K562 (cell line): ENCODE data around the gene UBQLNL. TPM values are rescaled to one million over a fixed set of nuclear protein-coding genes. Genes with fewer than 3 reads are reported as not detected.

Experiments
- ATAC-seq: fragments of 200-7000 bp; cut with Tn5 transposase; 3 replicates; pipeline ENCODE4 v1.9.1; 2020; ENCODE audit warnings: moderate library complexity
- BruUV-seq: library from RNA; stranded (reverse); fragments of 400-500 nt; replicated peaks from 2 replicates; lab custom pipeline; 2021; lab: Mats Ljungman, UMichigan
- CTCF ChIA-PET: fragments of 300-600 bp; formaldehyde crosslinking; extraction: SDS; loops from one replicate; lab custom pipeline; 2021; ENCODE audit warnings: low intra/inter-chr PET ratio; lab: Yijun Ruan, JAX
- POLR2A ChIA-PET: fragments of 300-600, 350-650 bp; sonication (Branson Sonifier 250); formaldehyde crosslinking; extraction: SDS; loops from one replicate; lab custom pipeline; 2021; ENCODE audit warnings: antibody characterized with exemption, inconsistent platforms; lab: Yijun Ruan, JAX
- DNase-seq, 4 experiments: peaks; one replicate each; pipeline versions ENCODE4 v3.0.0 to v3.0.0-alpha.2; 2011 to 2018; ENCODE audit warnings: low spot score in 3 of 4, mixed read lengths in 3 of 4; ENCODE audit errors: extremely low read depth in 1 of 4
- FAIRE-seq: peaks from 2 replicates; lab custom pipeline; 2011; peaks lifted over from hg19 to GRCh38; lab: Jason Lieb, UNC
- H2AFZ ChIP-seq: 2 replicates; pipeline ENCODE4 v1.6.0; 2011; ENCODE audit warnings: low read depth, low read length, control low read depth, inconsistent platforms
- H3K27ac ChIP-seq: fragments of 200-600 bp; 3 replicates; pipeline ENCODE4 v1.8.0; 2011; ENCODE audit warnings: low read depth, mild to moderate bottlenecking, control low read depth, inconsistent platforms, low read length, moderate library complexity, mixed read lengths; ENCODE audit errors: extremely low read depth
- H3K27me3 ChIP-seq, 2 experiments: fragments of 300-600 bp in 1 of 2; 2 replicates in 1 of 2; 3 replicates in 1 of 2; pipeline versions ENCODE4 v1.6.0 to v1.8.0; 2011; ENCODE audit warnings: inconsistent platforms in 2 of 2, low read length in 2 of 2, mild to moderate bottlenecking in 1 of 2, mixed read lengths in 1 of 2, moderate library complexity in 1 of 2; ENCODE audit not compliant: control insufficient read depth in 2 of 2, insufficient read depth in 2 of 2
- H3K36me3 ChIP-seq: fragments of 300-600 bp; 3 replicates; pipeline ENCODE4 v1.8.0; 2011; ENCODE audit warnings: mild to moderate bottlenecking, low read length, inconsistent platforms; ENCODE audit not compliant: control insufficient read depth, insufficient read depth
- H3K4me1 ChIP-seq, 2 experiments: fragments of 200-600 bp in 1 of 2; replicated peaks in 1 of 2; 2 replicates in 1 of 2; 3 replicates in 1 of 2; pipeline versions ENCODE4 v1.5.1 to v1.8.0; 2011; ENCODE audit warnings: inconsistent platforms in 2 of 2, low read length in 2 of 2, mild to moderate bottlenecking in 1 of 2, mixed read lengths in 1 of 2, moderate library complexity in 1 of 2; ENCODE audit not compliant: control insufficient read depth in 2 of 2, insufficient read depth in 2 of 2
- H3K4me2 ChIP-seq: 2 replicates; pipeline ENCODE4 v1.6.1; 2011; ENCODE audit warnings: low read length, control low read depth, inconsistent platforms, mixed read lengths; ENCODE audit not compliant: insufficient read depth
- H3K4me3 ChIP-seq: fragments of 200-600 bp; sonication (generic), shearing (Covaris generic); 2 replicates; pipeline ENCODE4 v1.5.1; 2016; ENCODE audit warnings: control low read depth, inconsistent platforms
- H3K79me2 ChIP-seq: fragments of 200-600 bp; 3 replicates; pipeline ENCODE4 v1.8.0; 2011; ENCODE audit warnings: low read length, inconsistent platforms; ENCODE audit not compliant: control insufficient read depth, insufficient read depth
- H3K9ac ChIP-seq, 2 experiments: 2 replicates each; pipeline versions ENCODE4 v1.6.0 to v1.6.1; 2011; ENCODE audit warnings: low read depth in 2 of 2, low read length in 2 of 2, control low read depth in 1 of 2, inconsistent platforms in 1 of 2, mild to moderate bottlenecking in 1 of 2, mixed read lengths in 1 of 2; ENCODE audit not compliant: insufficient read depth in 1 of 2
- H3K9me1 ChIP-seq: one replicate; pipeline ENCODE4 v1.6.0; 2011; ENCODE audit warnings: inconsistent platforms, mild to moderate bottlenecking, low read length, moderate library complexity; ENCODE audit not compliant: control insufficient read depth, insufficient read depth
- H3K9me3 ChIP-seq: replicated peaks from 2 replicates; pipeline ENCODE4 v1.5.1; 2011; ENCODE audit warnings: low read depth, low read length, inconsistent platforms; ENCODE audit not compliant: control insufficient read depth, insufficient read depth
- H4K20me1 ChIP-seq: replicated peaks from 2 replicates; pipeline ENCODE4 v1.6.1; 2011; ENCODE audit warnings: low read length, inconsistent platforms, mixed read lengths; ENCODE audit not compliant: control insufficient read depth, insufficient read depth
- BACH1 ChIP-seq: fragments of 200-800 bp; sonication (Bioruptor generic); IDR thresholded peaks from 2 replicates; pipeline ENCODE4 v1.6.1; 2016; ENCODE audit warnings: missing genetic modification characterization, missing compliant biosample characterization
- CCAR2 ChIP-seq: fragments of 200-400 bp; formaldehyde crosslinking; IDR thresholded peaks from 2 replicates; pipeline ENCODE4 v1.6.1; 2017; ENCODE audit warnings: mild to moderate bottlenecking, low read depth, low read length
- GATAD2A ChIP-seq: fragments of 450-650 bp; IDR thresholded peaks from 2 replicates; pipeline ENCODE4 v1.6.1; 2017
- IRF1 ChIP-seq: sonication (generic); formaldehyde crosslinking; IDR thresholded peaks from 2 replicates; pipeline ENCODE4 v1.8.0; 2022; ENCODE audit warnings: missing genetic modification reagents, mild to moderate bottlenecking, borderline replicate concordance
- KLF1 ChIP-seq: fragments of 450-650 bp; IDR thresholded peaks from 2 replicates; pipeline ENCODE4 v1.6.1; 2016; ENCODE audit warnings: missing genetic modification characterization, missing compliant biosample characterization
- MCM7 ChIP-seq, 2 experiments: fragments of 450-650 bp; IDR thresholded peaks; 2 replicates each; pipeline ENCODE4 v1.6.1; 2016 to 2018
- NFE2L1 ChIP-seq: fragments of 450-650 bp; IDR thresholded peaks from 2 replicates; pipeline ENCODE4 v1.6.1; 2016; ENCODE audit warnings: missing genetic modification characterization, low read depth, mild to moderate bottlenecking, missing compliant biosample characterization, moderate library complexity, borderline replicate concordance
- NR4A1 ChIP-seq, 2 experiments: fragments of 250-450 bp in 1 of 2; fragments of 450-650 bp in 1 of 2; sonication (Bioruptor Pico) in 1 of 2; IDR thresholded peaks; 2 replicates each; pipeline versions ENCODE4 v1.4.0 to v1.6.1; 2016 to 2020; ENCODE audit warnings: mild to moderate bottlenecking in 2 of 2, missing compliant biosample characterization in 1 of 2, missing genetic modification characterization in 1 of 2, moderate library complexity in 1 of 2
- POLR3G ChIP-seq: IDR thresholded peaks from 2 replicates; pipeline ENCODE4 v1.6.1; 2011; ENCODE audit not compliant: insufficient read length, insufficient replicate concordance; ENCODE audit errors: extremely low read depth
- TBP ChIP-seq: optimal IDR thresholded peaks from 2 replicates; pipeline ENCODE3; 2011; ENCODE audit warnings: low read depth, low read length, improper control_type of control experiment
- TSHZ1 ChIP-seq: fragments of 250-450 bp; sonication (Bioruptor Pico); IDR thresholded peaks from 2 replicates; pipeline ENCODE4 v1.4.0; 2020; ENCODE audit warnings: mild to moderate bottlenecking, moderate library complexity
- ZFPM2 ChIP-seq: fragments of 250-450 bp; sonication (Bioruptor Pico); IDR thresholded peaks from 2 replicates; pipeline ENCODE4 v1.5.1; 2022; ENCODE audit warnings: mild to moderate bottlenecking
- ZNF197 ChIP-seq: fragments of 200-800 bp; sonication (Bioruptor generic); IDR thresholded peaks from 2 replicates; pipeline ENCODE4 v1.6.1; 2016; ENCODE audit warnings: low read depth, missing genetic modification characterization, missing compliant biosample characterization
- WGBS: fragments of 100-300 bp; shearing (Covaris generic); methylation state at CpG from one replicate; pipeline ENCODE4 v1.1.6; 2016; ENCODE audit warnings: low coverage, mixed read lengths; ENCODE audit not compliant: insufficient coverage; ENCODE audit errors: missing lambda C conversion rate; 5-methylcytosine and 5-hydroxymethylcytosine counted together
- in situ Hi-C: fragments of 300-500 bp; cut with MboI; formaldehyde crosslinking; loops from 4 replicates; pipeline ENCODE4 v1.15.0; 2018; ENCODE audit warnings: inconsistent platforms, mixed read lengths
- intact Hi-C: fragments of 100-400 bp; cut with micrococcal nuclease; formaldehyde crosslinking; loops from 2 replicates; pipeline ENCODE4 v1.14.2; 2022
- polyA plus RNA-seq, 8 experiments: library from polyadenylated mRNA; depleted of rRNA in 4 of 8; stranded (reverse) in 5 of 8; unstranded in 3 of 8; fragments of >200 nt; fragmentation: Nextera tagmentation in 2 of 8; fragmentation: Illumina TruSeq in 1 of 8; extraction: Ambion mirVana in 2 of 8; extraction: Trizol in 1 of 8; gene quantifications; 2 replicates each; pipeline versions ENCODE4 v1.2.1 to v1.2.3, GENCODE V29; 2011 to 2014; ENCODE audit warnings: inconsistent platforms in 1 of 8, missing spikeins in 1 of 8
- total RNA-seq, 7 experiments: library from RNA; depleted of rRNA in 6 of 7; stranded (reverse); fragments of >200 nt in 6 of 7; fragmentation: Illumina TruSeq in 2 of 7; extraction: Trizol in 2 of 7; gene quantifications; 2 replicates each; pipeline versions ENCODE4 v1.2.1 to v1.2.3, GENCODE V29; 2011 to 2021; ENCODE audit warnings: low replicate concordance in 1 of 7
- TF ChIP-seq, protein P1 (sequence below), 2 experiments: fragments of 250-450 bp in 1 of 2; fragments of 450-650 bp in 1 of 2; sonication (Bioruptor Pico) in 1 of 2; IDR thresholded peaks; 2 replicates each; pipeline versions ENCODE4 v1.6.1 to v1.8.0; 2016 to 2021; ENCODE audit warnings: mild to moderate bottlenecking in 2 of 2, moderate library complexity in 2 of 2, missing compliant biosample characterization in 1 of 2, missing genetic modification characterization in 1 of 2
- TF ChIP-seq, protein P2 (sequence below): fragments of 200-400 bp; formaldehyde crosslinking; IDR thresholded peaks from 2 replicates; pipeline ENCODE4 v1.6.1; 2017; ENCODE audit warnings: mild to moderate bottlenecking, low read depth, low read length, moderate library complexity

UBQLNL gene
- total and polyA plus RNA-seq, 9 of the 15 experiments (the other 6 are each of a cell fraction or from before 2014, with no cell fraction given) = 0.07 to 0.27 (median 0.14) TPM

- no peak for DNase-seq
- peaks cover 83% of the 10 kb centered on the region for H3K36me3 ChIP-seq
- H3K4me1 ChIP-seq = peaks cover 0 to 44% of the 10 kb centered on the region in 2 experiments; a peak in 3 of 5 replicates
- H3K27me3 ChIP-seq = no peaks in the 10 kb centered on the region
- WGBS = 31% methylated on average over 6 of the region's 6 CpGs
- H3K79me2 ChIP-seq = peaks cover 100% of the 10 kb centered on the region
- H3K9me1 ChIP-seq = peaks cover 3% of the 10 kb centered on the region
- no peaks in the 10 kb centered on the region for H3K9me3 ChIP-seq
- no TSS peak for BruUV-seq
- POLR2A ChIA-PET = interaction anchor here (0.7 to 1.5 kb wide), 2 partner anchors 15 to 184 kb away, joined by 3 read pairs; partner anchors contain the start of gene TRIM5
- H4K20me1 ChIP-seq = peaks cover 78% of the 10 kb centered on the region
- peak overlapping the region; percentile 50 for H3K4me2 ChIP-seq
- H3K9ac ChIP-seq = peak overlapping the region in 1 of 2 experiments; percentile 61; a peak in 2 of 4 replicates
- ATAC-seq = no peak
- intact Hi-C loops = loop anchor here (10.0 kb wide), 3 partner anchors 94 to 296 kb away; partner anchors contain the start of genes OR51V1 and TRIM6
- no peak for FAIRE-seq
- in situ Hi-C loops = no loop called here
- no peak overlapping the region for H2AFZ ChIP-seq
- CTCF ChIA-PET = no interaction called here
- H3K4me3 ChIP-seq = peak overlapping the region; percentile 52; the same call in 1 of the 2 replicates
- peak overlapping the region; percentile 24 for H3K27ac ChIP-seq
- TF ChIP-seq POLR3G (no peak), TBP (no peak), GATAD2A (no peak), MCM7 (IDR thresholded peaks at IDR 0.05) (no peak), CCAR2 (no peak), NR4A1 (CRISPR knock-in tag; IDR thresholded peaks at IDR 0.05) (no peak), NR4A1 (tag; IDR thresholded peaks at IDR 0.05) (peak; percentile 31; the same call in 1 of the 2 replicates), TSHZ1 (CRISPR knock-in tag) (no peak), ZNF197 (CRISPR knock-in tag) (no peak), ZFPM2 (no peak), IRF1 (CRISPR knock-in tag) (no peak), NFE2L1 (tag) (0 out of 2 replicates have a peak, but pooled peaks have one; percentile 19), KLF1 (tag) (no peak), BACH1 (0 out of 2 replicates have a peak, but pooled peaks have one; percentile 20)
- TF ChIP-seq, protein P1, sequence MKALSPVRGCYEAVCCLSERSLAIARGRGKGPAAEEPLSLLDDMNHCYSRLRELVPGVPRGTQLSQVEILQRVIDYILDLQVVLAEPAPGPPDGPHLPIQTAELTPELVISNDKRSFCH (CRISPR knock-in tag; IDR thresholded peaks at IDR 0.05) = no peak
- TF ChIP-seq, protein P1 (tag; IDR thresholded peaks at IDR 0.05) = peak; percentile 69; the same call in 1 of the 2 replicates
- TF ChIP-seq, protein P2, sequence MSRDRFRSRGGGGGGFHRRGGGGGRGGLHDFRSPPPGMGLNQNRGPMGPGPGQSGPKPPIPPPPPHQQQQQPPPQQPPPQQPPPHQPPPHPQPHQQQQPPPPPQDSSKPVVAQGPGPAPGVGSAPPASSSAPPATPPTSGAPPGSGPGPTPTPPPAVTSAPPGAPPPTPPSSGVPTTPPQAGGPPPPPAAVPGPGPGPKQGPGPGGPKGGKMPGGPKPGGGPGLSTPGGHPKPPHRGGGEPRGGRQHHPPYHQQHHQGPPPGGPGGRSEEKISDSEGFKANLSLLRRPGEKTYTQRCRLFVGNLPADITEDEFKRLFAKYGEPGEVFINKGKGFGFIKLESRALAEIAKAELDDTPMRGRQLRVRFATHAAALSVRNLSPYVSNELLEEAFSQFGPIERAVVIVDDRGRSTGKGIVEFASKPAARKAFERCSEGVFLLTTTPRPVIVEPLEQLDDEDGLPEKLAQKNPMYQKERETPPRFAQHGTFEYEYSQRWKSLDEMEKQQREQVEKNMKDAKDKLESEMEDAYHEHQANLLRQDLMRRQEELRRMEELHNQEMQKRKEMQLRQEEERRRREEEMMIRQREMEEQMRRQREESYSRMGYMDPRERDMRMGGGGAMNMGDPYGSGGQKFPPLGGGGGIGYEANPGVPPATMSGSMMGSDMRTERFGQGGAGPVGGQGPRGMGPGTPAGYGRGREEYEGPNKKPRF = no peak
These were observed 16.1 kb downstream of the UBQLNL start for GRCh38 chr11:5500393-5500801.
